Endometrium (tissue), 2 donors: ENCODE results near the gene INPP4B.

Experiments
- FAIRE-seq: peaks from 2 replicates; lab custom pipeline; 2012; peaks lifted over from hg19 to GRCh38; lab: Jason Lieb, UNC
- donor health status: control.
- donor health status: control.

Gene INPP4B

GRCh38 chr4:142211444-142211843 lies 634.7 kb downstream of the INPP4B start:
- no peak for FAIRE-seq

- no peak for FAIRE-seq
Measured at GRCh38 chr4:142203505-142203904, 642.6 kb downstream of the INPP4B start.

GRCh38 chr4:142202404-142203332 lies 643.4 kb downstream of the INPP4B start:
- FAIRE-seq = no peak

- no peak for FAIRE-seq
Measured at GRCh38 chr4:142201041-142201440, 645.1 kb downstream of the INPP4B start.

GRCh38 chr4:142194905-142195304 lies 651.2 kb downstream of the INPP4B start:
- FAIRE-seq = no peak

GRCh38 chr4:142191901-142192300 lies 654.2 kb downstream of the INPP4B start:
- no peak for FAIRE-seq

GRCh38 chr4:142181021-142181420 lies 665.1 kb downstream of the INPP4B start:
- no peak for FAIRE-seq

GRCh38 chr4:142169216-142169615 lies 676.9 kb downstream of the INPP4B start:
- FAIRE-seq = no peak

GRCh38 chr4:142168181-142168580 lies 677.9 kb downstream of the INPP4B start:
- no peak for FAIRE-seq

- FAIRE-seq = no peak
Measured at GRCh38 chr4:142164767-142165500, 681.2 kb downstream of the INPP4B start.

- no peak for FAIRE-seq
Measured at GRCh38 chr4:142161086-142161485, 685.0 kb downstream of the INPP4B start.

- FAIRE-seq = no peak
Measured at GRCh38 chr4:142160509-142160908, 685.6 kb downstream of the INPP4B start.

- no peak for FAIRE-seq
Measured at GRCh38 chr4:142158980-142159379, 687.1 kb downstream of the INPP4B start.

- peak; percentile 48 for FAIRE-seq
Measured at GRCh38 chr4:142156256-142156655, 689.8 kb downstream of the INPP4B start.

- FAIRE-seq = no peak
Measured at GRCh38 chr4:142155347-142155746, 690.8 kb downstream of the INPP4B start.

GRCh38 chr4:142150483-142150882 lies 695.6 kb downstream of the INPP4B start:
- no peak for FAIRE-seq

GRCh38 chr4:142144813-142145212 lies 701.3 kb downstream of the INPP4B start:
- peak; percentile 29 for FAIRE-seq

- FAIRE-seq = no peak
Measured at GRCh38 chr4:142142366-142143054, 703.6 kb downstream of the INPP4B start.

- FAIRE-seq = no peak
Measured at GRCh38 chr4:142141224-142141623, 704.9 kb downstream of the INPP4B start.

- FAIRE-seq = peak; percentile 33
Measured at GRCh38 chr4:142130666-142131065, 715.4 kb downstream of the INPP4B start.

- no peak for FAIRE-seq
Measured at GRCh38 chr4:142129931-142130330, 716.2 kb downstream of the INPP4B start.

GRCh38 chr4:142129473-142129872 lies 716.6 kb downstream of the INPP4B start:
- no peak for FAIRE-seq

GRCh38 chr4:142128529-142128928 lies 717.6 kb downstream of the INPP4B start:
- peak; percentile 39 for FAIRE-seq
